ENCODE measurements around the gene UNC13A.

UNC13A gene

DNA sequence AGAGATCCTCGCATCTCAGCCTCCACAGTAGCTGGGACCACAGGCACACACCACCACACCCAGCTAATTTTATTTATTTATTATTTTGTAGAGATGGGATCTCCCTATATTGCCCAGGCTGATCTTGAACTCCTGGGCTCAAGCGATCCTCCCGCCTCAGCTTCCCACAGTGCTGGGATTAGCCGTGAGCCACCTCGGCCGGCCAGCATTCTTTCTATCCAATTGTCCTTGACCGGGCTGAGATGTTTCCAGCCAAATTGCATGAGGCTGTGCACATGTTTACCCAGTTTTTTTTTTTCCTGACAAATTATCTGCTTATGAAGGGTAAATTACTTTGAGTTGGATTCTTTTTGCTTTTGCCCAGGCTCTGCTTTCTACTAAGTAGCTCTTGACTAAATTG is 28.2 kb downstream of the UNC13A start:
- DNase-seq: no peak

DNA sequence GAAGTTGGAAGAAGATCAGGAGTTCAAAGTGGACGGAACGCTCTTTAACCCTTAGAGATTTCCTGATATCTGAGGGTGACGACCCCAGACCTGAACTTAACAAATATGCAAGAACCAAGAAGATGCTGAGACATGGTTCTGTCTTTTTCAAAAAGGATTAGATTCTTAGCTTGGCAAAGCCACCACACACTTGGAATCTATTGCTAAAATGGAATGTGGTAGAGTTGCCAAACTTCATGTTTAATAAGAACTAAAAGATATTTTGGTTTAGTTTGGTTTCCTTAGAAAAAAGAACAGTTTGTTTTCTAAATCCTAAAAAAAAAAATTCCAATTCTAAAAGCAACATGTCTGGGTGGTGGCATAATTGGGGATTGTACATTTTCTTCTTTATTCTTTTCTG is 29.5 kb downstream of the UNC13A start:
- DNase-seq: no peak

DNA sequence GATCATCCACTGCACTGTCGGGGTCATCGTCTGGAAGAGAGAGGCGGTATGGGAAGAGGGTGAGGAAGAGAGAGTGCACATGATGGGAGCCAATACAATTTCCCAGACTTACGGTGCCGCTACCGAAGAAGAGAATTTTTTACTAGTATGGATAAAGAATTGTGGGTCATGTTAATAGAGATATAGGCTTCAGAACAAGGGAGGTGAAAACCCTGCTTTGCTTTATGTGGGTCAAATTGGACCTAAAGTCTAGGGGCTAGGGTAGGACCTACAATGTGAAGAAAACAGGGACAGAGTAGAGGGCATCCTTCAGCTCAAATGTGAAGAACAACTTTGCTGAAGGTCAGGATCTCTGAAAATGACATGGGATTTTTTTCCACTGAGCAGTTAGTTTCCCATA is 29.9 kb downstream of the UNC13A start:
- DNase-seq: no peak

DNA sequence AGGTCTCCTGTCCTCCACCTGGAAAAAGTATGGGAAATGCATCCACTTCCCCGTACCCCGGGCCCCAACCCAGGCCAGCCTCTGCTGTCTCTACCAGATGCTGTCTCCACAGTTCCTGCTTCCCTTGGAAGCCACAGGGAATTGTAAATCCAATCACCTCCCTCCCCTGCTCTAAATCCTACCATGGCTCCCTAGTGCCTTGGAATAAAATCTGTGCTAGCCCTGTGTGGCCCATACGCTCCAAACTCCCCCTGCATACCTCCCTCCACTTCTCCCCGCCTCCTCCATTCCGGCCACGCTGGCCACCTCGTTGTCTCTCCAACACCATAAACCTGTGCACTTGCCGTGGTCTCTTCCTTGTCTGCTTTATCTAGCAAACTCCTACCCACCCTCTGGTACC is 31.2 kb downstream of the UNC13A start:
- no peak for DNase-seq

DNA sequence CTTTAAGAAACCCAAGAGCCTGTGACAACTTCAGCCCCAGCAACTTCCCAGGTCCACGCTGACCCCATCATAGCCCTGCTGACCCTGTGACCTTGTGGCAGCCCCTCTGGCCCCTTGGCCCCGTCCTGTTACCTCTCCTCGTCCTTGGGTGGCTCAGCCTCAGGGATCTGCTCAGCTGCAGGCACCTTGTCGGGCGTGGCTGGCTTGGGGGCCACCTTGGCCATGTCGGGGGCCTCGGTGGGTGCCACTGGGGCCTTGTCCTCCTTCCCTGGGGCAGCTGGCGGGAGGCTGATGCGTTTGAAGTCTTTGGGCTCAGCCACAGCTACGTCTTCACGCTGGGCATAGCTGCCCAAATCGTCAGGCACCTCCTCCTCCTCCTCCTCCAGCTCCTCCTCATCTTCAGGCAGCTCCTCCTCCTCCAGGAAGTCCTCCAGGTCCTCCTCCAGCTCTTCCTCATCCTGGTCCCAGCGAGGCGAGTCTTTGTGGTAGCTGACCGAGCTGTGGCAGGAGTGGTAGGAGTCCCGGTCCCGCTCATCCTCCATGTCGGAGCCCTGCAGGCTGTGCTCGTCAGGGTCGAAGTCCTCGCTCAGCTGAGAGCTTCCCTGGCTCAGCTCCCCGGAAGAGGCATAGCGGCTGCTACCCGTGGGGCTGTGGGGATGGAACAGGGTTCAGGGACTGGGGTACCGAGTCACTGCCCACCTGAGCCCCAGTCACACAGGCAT is 32.2 kb downstream of the UNC13A start:
- no peak for DNase-seq

DNA sequence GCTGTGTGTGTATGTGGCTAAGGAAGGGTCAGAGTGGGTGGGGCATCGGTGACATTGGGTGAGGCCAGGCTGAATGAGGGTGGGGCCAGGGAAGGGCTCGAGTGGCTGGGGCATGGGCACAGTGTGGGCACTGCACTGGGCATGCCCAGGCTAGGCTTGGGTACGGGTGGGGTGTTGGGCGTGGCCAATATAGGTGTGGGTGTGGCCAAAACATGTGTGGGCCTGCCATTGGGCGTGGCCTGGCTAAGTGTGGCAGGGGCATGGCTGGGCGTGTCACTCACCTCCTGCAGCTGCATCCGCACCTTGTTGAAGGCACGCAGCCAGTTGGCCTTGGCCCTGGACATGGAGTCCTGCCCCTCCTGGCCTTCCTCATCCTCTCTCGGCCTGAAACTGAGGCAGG is 33.2 kb downstream of the UNC13A start:
- no peak for DNase-seq

DNA sequence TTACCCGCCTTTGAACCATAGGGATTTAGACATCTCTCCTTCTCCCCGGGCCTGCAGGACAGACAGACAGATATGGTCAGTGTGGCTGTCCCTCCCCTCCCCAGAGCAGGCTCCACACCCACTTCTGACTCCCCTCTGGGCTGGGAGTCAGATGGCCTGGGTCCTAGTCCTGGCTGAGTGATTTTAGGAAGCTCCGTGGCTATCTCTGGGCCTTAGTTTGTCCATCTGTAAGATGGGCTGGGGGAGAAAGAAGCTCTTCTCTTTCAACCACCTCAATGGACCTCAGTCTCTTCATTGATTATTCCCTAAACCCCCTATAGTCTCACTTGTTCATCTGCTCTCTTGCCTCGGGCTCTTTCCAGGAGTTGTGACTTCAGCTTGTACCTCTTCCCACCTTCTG is 35.5 kb downstream of the UNC13A start:
- DNase-seq: no peak

DNA sequence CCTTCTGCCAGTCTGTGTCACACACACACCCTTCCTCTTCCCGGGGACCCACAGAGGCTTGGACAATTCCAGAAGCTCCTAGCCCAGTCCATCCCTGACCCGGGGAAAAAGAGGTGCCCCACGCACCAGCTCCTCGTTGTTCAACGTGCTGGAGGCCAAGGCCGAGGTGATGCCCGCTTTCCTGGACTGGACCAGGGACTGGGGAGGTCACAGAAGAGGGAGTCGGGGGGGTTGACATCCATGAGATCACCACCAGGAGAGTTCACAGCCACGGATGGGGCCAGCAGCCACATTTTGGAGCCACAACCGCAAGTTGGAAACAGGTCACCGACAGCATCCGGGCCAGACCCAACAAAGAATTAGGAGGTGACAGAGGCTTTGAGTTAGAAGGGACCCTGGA is 39.4 kb downstream of the UNC13A start:
- DNase-seq: no peak

DNA sequence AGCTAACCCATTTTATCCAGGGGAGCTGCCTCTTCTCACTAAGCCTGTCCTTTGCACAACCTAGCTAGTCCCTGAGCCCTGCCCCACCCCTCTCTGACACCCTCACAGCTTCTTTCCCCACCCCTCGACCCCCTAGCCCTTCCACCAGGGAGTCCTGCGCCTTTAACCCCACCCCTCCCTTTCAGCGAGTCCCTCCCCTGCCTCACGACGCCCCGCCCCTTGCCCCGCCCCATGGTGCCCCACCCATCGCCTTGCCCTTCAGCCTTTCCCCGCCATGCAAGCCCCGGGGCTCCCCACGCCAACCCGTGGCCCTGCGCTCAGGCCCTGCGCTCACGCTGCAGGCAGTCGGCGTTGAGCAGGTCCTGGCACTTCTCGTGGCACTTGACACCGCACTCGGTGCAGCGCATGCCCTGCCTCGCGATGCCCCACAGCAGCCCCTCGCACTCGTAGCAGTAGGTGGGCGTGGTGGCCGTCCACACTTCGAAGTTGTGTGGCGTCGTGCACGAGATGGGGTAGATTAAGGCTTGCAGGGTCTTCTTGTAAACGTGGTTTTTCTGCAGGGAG is 40.0 kb downstream of the UNC13A start:
- DNase-seq: no peak

DNA sequence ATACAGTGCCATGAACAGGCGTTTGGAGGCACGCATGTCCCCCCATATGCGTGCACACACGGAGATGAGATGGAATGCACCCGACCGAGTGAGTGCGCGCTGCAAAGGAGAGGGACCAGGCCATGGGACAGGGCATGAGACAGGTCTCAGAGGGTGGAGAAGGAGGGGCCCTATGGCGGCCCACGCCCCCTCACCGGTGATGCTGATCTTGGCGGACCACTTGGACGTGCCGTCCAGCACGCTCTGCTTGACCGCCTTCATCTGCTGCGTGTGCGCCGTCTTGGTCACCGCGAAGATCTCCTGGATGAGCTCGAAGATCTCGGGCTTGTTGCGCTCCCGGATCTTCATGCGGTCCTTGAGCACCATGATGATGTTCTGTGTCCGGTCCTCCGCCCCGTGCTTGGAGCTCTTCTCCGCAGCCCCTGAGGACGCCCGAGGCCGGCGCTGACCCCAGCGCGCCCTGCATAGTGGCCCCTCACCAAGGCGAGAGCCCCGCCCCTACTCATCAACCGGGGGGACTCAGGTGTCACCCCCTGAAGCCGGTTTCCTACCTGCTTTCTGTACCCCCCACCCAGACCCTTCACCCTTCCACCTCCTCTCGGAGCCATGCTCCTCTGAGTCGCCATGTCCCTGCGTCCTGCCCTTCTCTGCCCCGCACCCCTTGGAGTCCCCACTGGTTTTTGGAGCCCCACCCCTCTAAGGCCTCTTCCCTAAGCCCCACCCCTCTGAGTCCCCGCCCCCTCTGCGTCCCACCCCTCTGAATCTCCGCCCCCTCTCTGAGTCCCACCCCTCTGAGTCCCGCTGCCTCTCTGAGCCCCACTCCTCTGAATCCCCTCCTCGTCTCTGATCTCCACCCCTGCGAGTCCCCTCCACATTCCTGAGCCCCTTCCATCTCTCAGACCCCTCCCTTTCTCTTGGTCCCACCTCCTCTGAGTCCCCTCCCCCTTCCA is 40.8 kb downstream of the UNC13A start:
- DNase-seq: no peak

DNA sequence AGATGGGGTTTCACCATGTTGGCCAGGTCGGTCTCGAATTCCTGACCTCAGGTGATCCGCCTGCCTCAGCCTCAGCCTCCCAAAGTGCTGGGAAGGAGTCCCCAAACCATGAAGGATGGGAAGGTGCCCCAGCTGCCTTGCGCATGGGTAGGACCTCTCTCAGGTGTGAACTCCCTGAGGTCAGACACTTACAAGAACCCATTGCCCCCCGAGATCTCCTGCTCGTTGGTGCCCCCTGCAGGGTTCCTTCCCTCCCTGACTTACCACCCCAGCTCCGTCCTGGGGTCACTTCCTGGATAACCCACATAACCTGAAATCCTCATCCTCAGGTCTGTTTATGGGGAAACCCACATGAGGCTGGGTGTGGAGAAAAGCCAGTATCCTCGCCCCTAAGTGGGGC is 41.7 kb downstream of the UNC13A start:
- no peak for DNase-seq

DNA sequence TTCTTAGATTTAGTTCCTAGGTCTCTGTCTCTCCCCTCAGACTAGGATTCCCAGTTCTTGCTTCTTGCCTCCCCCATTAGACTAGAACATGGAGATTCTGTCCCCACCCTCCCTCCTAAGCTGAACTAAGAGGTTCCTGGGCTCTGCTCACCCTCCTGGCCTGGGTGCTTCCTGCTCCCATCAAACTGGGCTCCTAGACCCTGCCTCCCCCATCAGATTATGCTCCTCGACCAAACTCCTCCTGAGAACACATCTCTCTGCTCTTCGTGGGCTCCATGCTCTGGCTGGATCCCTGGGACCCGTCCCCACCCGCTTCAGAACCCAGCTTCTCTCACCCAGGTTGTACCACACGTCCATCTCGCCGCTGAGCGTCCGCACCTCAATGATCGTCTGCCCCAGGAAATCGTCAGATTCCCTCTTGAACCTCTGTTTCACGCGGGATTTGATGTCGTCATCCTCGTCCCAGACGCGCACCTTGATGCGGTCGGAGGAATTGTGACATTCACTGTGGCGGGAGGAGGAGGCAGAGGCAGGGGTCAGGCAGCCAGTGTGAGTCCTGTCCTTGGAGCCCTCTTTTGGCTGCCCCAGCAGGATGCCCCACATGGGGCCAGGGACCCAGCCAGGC is 42.7 kb downstream of the UNC13A start:
- no peak for DNase-seq

DNA sequence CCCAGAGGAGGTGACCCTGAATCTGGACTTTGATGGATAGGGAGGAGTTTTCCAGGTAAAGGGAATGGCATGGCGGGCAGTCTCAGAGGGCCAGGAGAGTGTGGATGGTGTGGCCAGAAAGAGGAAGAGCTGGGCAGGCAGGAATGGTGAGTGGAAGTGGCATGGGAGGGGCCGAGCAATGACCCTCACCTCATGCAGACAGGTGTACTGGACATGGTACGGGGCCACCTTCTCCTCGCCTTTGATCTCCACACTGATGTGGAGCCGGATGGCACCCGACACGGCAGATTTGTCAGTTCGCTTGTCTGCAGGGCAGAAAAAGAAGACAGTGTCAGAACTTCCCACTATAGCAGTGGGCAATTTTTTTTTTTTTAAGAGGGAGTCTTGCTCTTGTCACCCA is 45.5 kb downstream of the UNC13A start:
- DNase-seq: no peak

DNA sequence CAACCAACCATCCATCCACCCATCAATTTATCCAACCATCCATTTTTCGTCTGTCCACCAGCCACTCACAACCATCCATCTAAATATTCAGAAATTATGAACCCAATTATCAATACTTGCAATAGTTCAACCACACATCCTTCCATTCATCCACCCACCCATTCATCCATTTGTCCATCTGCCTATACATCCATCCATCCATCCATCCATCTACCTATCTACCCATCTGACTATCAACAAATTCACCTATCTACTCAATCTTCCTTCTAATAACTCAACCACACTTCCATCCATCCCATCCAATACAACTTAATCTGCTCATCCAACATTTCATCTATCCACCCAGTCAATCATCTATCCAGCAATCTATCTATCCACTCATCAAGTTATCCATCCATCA is 46.3 kb downstream of the UNC13A start:
- no peak for DNase-seq

DNA sequence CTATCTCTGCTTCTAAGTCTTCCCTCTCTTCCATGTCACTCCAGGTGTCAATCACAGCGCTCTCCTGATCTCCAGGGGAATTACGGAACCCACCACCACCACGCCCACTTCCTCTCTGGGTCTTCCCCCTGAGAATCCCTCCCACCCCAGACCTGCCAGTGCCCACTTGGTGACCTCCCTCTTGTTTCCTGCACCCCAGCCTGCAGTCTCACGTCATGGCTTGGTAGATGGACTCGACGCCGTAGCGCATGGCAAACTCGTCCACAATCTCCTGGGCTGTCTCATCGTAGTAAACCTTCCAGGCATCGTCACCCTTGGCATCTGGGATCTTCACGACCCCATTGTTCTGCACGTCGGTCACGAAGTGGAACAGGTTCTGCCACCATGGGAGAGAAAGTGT is 47.0 kb downstream of the UNC13A start:
- no peak for DNase-seq

DNA sequence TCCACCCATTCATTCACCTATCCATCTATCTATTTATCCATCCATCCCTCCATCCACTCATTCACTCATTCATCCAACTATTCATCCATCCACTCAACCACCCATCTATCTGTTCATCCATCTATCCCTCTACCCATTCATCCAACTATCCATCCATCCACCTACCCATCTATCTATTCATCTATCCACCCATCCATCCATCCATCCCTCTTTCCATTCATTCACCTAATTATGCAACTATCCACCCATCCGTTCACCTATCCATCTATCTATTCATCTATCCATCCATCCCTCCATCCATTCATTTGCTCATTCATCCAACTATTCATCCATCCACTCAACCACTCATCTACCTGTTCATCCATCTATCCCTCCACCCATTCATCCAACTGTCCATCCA is 54.5 kb downstream of the UNC13A start:
- DNase-seq: no peak

DNA sequence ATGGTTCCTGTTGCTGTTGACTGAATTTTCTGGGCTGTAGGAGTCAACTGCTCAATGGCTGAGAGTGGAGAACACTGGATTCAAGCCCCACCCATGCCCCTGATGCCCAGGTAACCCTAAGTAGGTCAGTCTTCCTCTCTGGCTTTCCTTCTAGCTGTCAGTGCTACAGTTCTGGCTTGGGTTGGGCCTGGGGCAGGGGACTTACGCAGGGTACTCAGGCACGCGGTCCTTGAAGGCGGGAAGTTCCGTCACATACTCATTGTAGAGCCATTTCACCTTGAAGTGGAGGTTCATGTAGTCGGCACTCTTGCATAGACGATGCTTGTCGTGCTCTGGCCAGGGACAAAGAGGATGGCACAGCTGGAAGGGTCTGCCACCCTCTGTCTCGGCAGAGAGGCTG is 55.6 kb downstream of the UNC13A start:
- no peak for DNase-seq

DNA sequence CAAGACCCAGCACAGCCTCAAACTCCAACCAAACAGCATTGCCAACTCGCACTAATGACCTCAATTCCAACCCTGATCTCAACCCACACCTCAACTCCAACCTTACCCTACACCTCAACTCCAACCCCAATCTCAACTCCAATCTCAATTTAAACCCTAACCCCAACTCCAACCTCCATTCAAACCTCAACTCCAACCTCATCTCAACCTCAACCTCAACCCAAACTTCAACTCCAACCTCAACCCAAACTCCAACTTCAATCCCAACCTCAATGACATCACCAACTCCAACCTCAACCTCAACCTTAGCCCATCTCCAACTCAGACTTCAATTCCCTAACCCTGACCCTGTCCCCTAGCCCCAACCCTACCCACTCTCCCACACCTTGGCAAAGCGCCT is 58.4 kb downstream of the UNC13A start:
- DNase-seq: no peak

DNA sequence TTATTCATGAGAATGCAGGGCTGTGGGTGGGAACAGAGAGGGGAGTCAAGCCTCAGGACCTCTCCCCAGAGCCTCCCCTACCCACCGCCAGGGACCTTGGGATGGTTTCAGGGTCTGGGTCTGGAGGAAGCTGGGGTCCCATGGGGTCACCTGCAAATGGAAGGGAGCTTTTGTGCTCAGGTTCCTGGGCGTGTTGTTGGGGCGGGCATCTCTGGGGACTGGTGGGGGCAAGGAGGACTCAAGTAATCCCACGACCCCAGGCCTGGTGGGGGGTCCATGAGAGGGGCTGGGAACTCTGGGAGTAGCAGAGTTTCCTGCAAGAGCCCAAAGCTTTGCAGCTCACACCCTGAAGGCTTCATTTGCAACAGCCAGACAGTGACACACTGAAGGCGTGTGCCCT is 60.2 kb downstream of the UNC13A start:
- no peak for DNase-seq

DNA sequence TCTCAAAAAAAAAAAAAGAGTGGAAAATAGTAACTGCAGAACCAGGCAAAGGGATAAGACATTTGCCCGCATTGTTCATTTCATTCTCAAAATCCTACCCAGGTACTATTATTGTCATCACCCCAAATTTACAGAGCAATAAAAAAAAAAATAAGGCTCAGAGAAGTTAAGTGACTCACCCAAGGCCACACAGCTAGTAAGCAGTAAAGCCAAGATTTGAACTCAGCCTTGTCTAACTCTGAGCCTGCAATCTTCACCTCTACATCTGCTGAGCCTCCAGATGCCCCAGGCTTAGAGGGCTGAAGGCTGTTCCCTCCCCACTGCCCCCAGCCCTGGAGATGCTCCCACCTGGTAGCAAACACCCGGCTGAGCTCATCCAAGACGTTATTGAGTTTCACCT is 61.0 kb downstream of the UNC13A start:
- DNase-seq: no peak

DNA sequence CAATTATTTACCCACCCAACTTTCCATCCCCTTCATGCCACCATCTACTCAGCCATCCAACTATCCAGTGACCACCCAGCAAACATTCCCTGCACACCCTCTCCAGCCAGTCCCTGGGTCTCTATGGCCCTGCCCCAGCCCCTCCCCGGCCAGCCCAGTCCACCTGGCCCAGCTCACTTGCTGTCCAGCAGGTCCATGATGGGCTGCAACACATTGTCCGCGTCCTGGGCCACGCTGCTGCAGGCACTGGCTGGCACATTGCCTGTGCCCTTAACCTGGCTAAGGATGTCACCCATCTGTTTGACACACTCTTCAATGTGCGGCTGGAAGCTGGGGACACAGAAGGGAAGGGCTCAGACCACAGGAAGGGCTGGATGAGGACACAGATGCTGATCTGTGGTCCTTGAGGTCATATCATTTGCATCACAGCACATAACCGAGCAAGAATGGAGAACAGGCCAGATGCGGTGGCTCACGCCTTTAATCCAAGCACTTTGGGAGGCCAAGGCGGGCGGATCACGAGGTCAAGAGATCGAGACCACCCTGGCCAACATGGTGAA is 61.6 kb downstream of the UNC13A start:
- DNase-seq: no peak

DNA sequence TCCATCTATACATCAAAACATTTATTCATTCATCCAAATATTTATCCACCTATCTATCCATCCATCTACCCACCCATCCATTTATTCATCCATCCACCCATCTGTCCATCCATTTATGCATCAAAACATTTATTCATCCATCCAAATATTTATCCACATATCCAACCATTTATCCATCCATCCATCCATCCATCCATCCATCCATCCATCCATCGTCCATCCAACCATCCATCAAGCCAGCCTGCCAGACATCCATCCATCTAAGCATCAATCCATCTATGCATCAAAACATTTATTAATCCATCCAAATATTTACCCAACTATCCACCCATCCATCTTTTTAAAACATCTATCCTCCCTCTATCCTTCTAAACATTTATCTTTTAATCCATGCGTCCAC is 62.2 kb downstream of the UNC13A start:
- no peak for DNase-seq

DNA sequence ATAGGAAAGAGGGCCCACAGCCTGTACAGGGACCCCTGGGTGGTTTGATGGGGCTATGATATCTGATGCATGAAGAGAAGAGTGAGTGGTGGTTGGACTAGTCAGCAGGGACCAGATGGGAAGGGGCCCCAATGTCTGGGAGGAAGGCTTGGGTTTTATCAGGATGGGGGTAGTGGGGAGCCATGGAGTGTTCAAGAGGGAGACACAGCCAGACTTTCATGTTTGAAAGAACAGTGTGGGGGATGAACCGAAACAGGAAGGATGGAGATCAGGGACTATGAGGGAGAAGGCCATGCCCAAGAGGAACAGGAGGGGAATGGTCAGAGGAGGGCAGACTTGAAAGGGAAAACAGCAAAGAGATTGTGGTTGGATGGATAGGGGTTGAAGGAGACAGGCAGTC is 63.1 kb downstream of the UNC13A start:
- DNase-seq: no peak

Data from CD4-positive, alpha-beta T cell treated with Interleukin-4 for 1 hour (primary cell).